ENCODE measurements around the gene MTHFD2.

MTHFD2 gene

GRCh38 chr2:74198461-74199274 lies at the start of gene MTHFD2:
TSS of gene MTHFD2 (plus strand) at chr2:74198615. CDS start at chr2:74198642, 27 bp downstream.
- Histone ChIP-seq H3K27me3 (ENCODE audit: insufficient read depth, low read length, poor library complexity, severe bottlenecking) (no peaks in the 10 kb centered on the region), H3F3A (ENCODE audit: low read depth) (no peaks in the 10 kb centered on the region), H4K20me1 (ENCODE audit: insufficient read depth, low read length, poor library complexity, severe bottlenecking) (peaks cover 44% of the 10 kb centered on the region), H3K9ac (ENCODE audit: low read depth, low read length, poor library complexity, severe bottlenecking) (peak within 1 kb of the TSS; percentile 99), H3K4me3 (ENCODE audit: low read length, poor library complexity, severe bottlenecking) (peak within 1 kb of the TSS; percentile 90), H2AFZ (ENCODE audit: low read length) (peak within 1 kb of the TSS; percentile 77), H3K9me2 (replicated peaks; ENCODE audit: low read depth, low read length) (no peaks in the 10 kb centered on the region), H3K36me3 (ENCODE audit: insufficient read depth, low read length) (no peaks in the 10 kb centered on the region), H3K79me2 (ENCODE audit: insufficient read depth, low read length) (peaks cover 47% of the 10 kb centered on the region), H3K9me3 (ENCODE audit: insufficient read depth, low read depth, low read length) (no peaks in the 10 kb centered on the region), H3K4me1 (ENCODE audit: insufficient read depth, low read length, poor library complexity, severe bottlenecking) (peaks cover 45% of the 10 kb centered on the region), H3K4me2 (ENCODE audit: low read depth, low read length, poor library complexity, severe bottlenecking) (peak within 1 kb of the TSS; percentile 94)
- TF ChIP-seq CTCF (conservative IDR thresholded peaks at IDR 0.05; ENCODE audit: low read length) (peak; percentile 65), EZH2phosphoT487 (IDR thresholded peaks at IDR 0.05; ENCODE audit: borderline replicate concordance) (no peak)

GRCh38 chr2:74149247-74149525 lies 49.2 kb upstream of the MTHFD2 start:
- TF ChIP-seq EZH2phosphoT487 (IDR thresholded peaks at IDR 0.05; ENCODE audit: borderline replicate concordance) = no peak
- no peak for TF ChIP-seq CTCF (conservative IDR thresholded peaks at IDR 0.05; ENCODE audit: low read length)
- H3K4me2 ChIP-seq (ENCODE audit: low read depth, low read length, poor library complexity, severe bottlenecking) = no peak overlapping the region
- peaks cover 18% of the 10 kb centered on the region for H3K4me1 ChIP-seq (ENCODE audit: insufficient read depth, low read length, poor library complexity, severe bottlenecking)
- H3K9me3 ChIP-seq (ENCODE audit: insufficient read depth, low read depth, low read length) = no peaks in the 10 kb centered on the region
- no peak overlapping the region for H2AFZ ChIP-seq (ENCODE audit: low read length)
- no peaks in the 10 kb centered on the region for H3K27me3 ChIP-seq (ENCODE audit: insufficient read depth, low read length, poor library complexity, severe bottlenecking)
- H3K79me2 ChIP-seq (ENCODE audit: insufficient read depth, low read length) = peaks cover 14% of the 10 kb centered on the region
- H3F3A ChIP-seq (ENCODE audit: low read depth) = no peaks in the 10 kb centered on the region
- H3K4me3 ChIP-seq (ENCODE audit: low read length, poor library complexity, severe bottlenecking) = no peak overlapping the region
- H3K36me3 ChIP-seq (ENCODE audit: insufficient read depth, low read length) = peaks cover 20% of the 10 kb centered on the region; the same call in 1 of the 2 replicates
- no peaks in the 10 kb centered on the region for H3K9me2 ChIP-seq (replicated peaks; ENCODE audit: low read depth, low read length)
- no peaks in the 10 kb centered on the region for H4K20me1 ChIP-seq (ENCODE audit: insufficient read depth, low read length, poor library complexity, severe bottlenecking)
- no peak overlapping the region for H3K9ac ChIP-seq (ENCODE audit: low read depth, low read length, poor library complexity, severe bottlenecking)

GRCh38 chr2:74149570-74150319 lies 48.7 kb upstream of the MTHFD2 start:
- no peak for TF ChIP-seq CTCF (conservative IDR thresholded peaks at IDR 0.05; ENCODE audit: low read length)
- TF ChIP-seq EZH2phosphoT487 (IDR thresholded peaks at IDR 0.05; ENCODE audit: borderline replicate concordance) = no peak
- Histone ChIP-seq H3K4me2 (ENCODE audit: low read depth, low read length, poor library complexity, severe bottlenecking) (no peak overlapping the region), H3K9me2 (replicated peaks; ENCODE audit: low read depth, low read length) (no peaks in the 10 kb centered on the region), H4K20me1 (ENCODE audit: insufficient read depth, low read length, poor library complexity, severe bottlenecking) (no peaks in the 10 kb centered on the region), H3K4me1 (ENCODE audit: insufficient read depth, low read length, poor library complexity, severe bottlenecking) (peaks cover 18% of the 10 kb centered on the region), H3K9ac (ENCODE audit: low read depth, low read length, poor library complexity, severe bottlenecking) (no peak overlapping the region), H3K4me3 (ENCODE audit: low read length, poor library complexity, severe bottlenecking) (no peak overlapping the region), H3K9me3 (ENCODE audit: insufficient read depth, low read depth, low read length) (no peaks in the 10 kb centered on the region), H2AFZ (ENCODE audit: low read length) (no peak overlapping the region), H3K27me3 (ENCODE audit: insufficient read depth, low read length, poor library complexity, severe bottlenecking) (no peaks in the 10 kb centered on the region), H3F3A (ENCODE audit: low read depth) (no peaks in the 10 kb centered on the region), H3K36me3 (ENCODE audit: insufficient read depth, low read length) (peaks cover 26% of the 10 kb centered on the region; the same call in 1 of the 2 replicates), H3K79me2 (ENCODE audit: insufficient read depth, low read length) (peaks cover 14% of the 10 kb centered on the region)

Data from Loucy (cell line).